BLaER1 (cell line): ENCODE results near the gene KSR2.

Source experiments
- H3K27ac ChIP-seq: shearing (Covaris generic); formaldehyde crosslinking; 2 replicates; pipeline ENCODE4 v1.8.1; 2022
- H3K27me3 ChIP-seq: shearing (Covaris generic); formaldehyde crosslinking; 2 replicates; pipeline ENCODE4 v1.8.1; 2022
- H3K36me3 ChIP-seq: shearing (Covaris generic); formaldehyde crosslinking; 2 replicates; pipeline ENCODE4 v1.8.1; 2022
- H3K4me1 ChIP-seq: shearing (Covaris generic); formaldehyde crosslinking; 2 replicates; pipeline ENCODE4 v1.8.1; 2022
- H3K4me2 ChIP-seq: shearing (Covaris generic); formaldehyde crosslinking; 2 replicates; pipeline ENCODE4 v1.8.1; 2022
- H3K4me3 ChIP-seq: shearing (Covaris generic); formaldehyde crosslinking; 2 replicates; pipeline ENCODE4 v1.8.1; 2022
- H3K9ac ChIP-seq: shearing (Covaris generic); formaldehyde crosslinking; 2 replicates; pipeline ENCODE4 v1.8.1; 2022
- H3K9me3 ChIP-seq: shearing (Covaris generic); formaldehyde crosslinking; 2 replicates; pipeline ENCODE4 v1.8.1; 2022
- H4K20me1 ChIP-seq: shearing (Covaris generic); formaldehyde crosslinking; 2 replicates; pipeline ENCODE4 v1.8.1; 2022
- Cebpa-rat ChIP-seq: shearing (Covaris generic); IDR thresholded peaks from 2 replicates; pipeline ENCODE4 v1.8.1; 2022

The KSR2 gene

DNA sequence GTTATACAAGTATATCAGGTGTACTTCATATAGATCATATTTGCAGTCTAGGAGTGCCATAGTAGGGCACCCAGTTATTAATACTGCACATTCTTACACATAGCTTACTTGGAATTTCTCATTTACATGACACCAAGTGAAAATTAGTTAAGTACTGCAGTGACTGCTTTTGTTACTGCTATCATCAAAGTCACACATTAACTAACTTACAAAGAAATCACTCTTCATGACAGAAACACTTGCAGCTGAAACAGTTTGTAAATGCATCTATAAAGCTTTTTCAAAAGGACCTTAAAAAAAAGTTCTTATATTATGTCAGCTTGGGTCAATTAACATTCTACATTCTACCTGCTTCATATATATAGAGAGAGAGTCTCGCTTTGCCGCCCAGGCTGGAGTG is 29.9 kb upstream of the KSR2 start:
- Histone ChIP-seq H3K4me3 (no peak overlapping the region), H3K9me3 (peaks cover 11% of the 10 kb centered on the region), H3K4me1 (no peaks in the 10 kb centered on the region), H3K9ac (no peak overlapping the region), H3K4me2 (no peak overlapping the region), H4K20me1 (no peaks in the 10 kb centered on the region), H3K36me3 (no peaks in the 10 kb centered on the region), H3K27me3 (no peaks in the 10 kb centered on the region), H3K27ac (no peak overlapping the region)
- no peak for TF ChIP-seq Cebpa-rat

DNA sequence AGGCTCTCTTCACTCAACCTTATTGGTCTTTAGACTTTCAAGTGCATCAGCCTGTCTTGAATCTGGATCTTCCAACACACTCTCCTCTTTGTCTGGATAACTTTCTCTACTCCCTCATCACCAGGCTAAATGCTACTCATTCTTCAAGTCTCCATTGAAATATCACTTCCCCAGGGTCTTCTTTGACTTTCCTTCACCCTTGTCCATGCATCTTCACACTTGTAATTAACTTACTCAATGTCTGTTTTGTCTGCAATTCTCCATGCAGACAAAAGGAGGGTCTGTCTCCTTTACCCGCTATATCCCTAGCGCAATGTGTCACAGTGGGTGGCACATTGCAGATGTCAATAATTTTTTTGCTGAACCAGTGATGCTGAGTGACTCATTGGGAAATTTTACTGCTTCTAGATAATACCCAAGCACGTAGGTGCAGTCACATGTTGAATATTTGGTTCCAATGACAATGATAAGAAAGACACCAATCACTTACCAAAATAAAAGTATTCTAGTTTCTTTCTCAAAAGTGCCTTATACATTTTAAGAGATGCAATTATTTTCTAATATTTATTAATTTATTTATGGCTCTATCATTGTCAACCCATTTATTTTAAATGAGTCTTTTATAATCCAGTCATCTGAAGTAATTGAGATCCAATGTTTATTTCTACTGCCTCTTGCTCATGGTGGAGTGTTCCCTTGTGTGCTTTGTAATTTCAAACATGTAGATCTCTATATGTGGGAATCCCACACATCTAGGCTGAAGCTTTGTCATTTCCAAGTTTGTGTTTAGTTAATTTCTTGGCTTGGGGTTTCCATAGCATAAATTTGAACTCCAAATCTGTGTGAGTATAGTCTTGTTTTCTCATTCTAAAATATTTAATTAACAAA is 26.0 kb upstream of the KSR2 start:
- no peaks in the 10 kb centered on the region for H4K20me1 ChIP-seq
- H3K4me1 ChIP-seq = no peaks in the 10 kb centered on the region
- no peak overlapping the region for H3K4me2 ChIP-seq
- H3K9me3 ChIP-seq = peaks cover 4% of the 10 kb centered on the region
- H3K27me3 ChIP-seq = no peaks in the 10 kb centered on the region
- no peak overlapping the region for H3K9ac ChIP-seq
- H3K36me3 ChIP-seq = no peaks in the 10 kb centered on the region
- no peak overlapping the region for H3K27ac ChIP-seq
- no peak for TF ChIP-seq Cebpa-rat
- no peak overlapping the region for H3K4me3 ChIP-seq

DNA sequence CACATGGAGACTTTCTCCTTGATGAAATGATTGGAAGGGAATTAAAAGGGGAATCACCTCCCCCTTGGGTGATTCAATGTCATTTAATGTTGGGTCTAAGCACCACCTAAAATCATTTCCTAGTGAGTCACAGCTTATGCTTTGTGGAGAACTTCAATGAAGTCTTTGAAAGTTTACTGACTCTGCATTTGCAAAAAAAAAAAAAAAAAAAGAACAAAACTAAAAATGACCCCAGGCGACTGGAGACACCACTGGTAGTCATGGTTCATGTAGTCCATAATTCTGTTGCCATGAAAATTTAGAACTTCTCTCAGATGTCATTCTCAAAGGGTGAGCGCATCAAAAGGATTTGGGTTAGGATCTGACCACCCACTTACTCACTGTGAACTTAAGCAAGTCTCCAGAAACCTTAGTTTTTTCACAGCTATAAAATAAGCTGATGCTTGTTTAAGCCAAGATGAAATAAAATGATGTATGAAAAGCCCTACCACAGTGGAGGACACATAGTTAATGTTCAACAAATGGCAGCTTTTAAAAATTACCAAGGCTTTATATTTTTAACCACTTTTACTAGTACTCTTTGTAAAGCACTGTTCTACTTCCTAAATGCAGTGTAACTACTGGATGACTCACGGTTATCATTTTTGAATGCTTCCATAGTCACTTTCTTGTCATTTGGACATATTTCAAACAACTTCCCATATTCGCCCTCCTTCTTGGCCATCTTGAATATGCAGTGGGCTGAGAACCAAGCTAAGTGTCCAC is 18.1 kb upstream of the KSR2 start:
- no peak overlapping the region for H3K27ac ChIP-seq
- no peak for TF ChIP-seq Cebpa-rat
- H3K9ac ChIP-seq = no peak overlapping the region
- H3K27me3 ChIP-seq = no peaks in the 10 kb centered on the region
- H4K20me1 ChIP-seq = no peaks in the 10 kb centered on the region
- H3K9me3 ChIP-seq = no peaks in the 10 kb centered on the region
- H3K36me3 ChIP-seq = no peaks in the 10 kb centered on the region
- no peak overlapping the region for H3K4me3 ChIP-seq
- peaks cover 29% of the 10 kb centered on the region for H3K4me1 ChIP-seq
- peak overlapping the region; percentile 28 for H3K4me2 ChIP-seq

DNA sequence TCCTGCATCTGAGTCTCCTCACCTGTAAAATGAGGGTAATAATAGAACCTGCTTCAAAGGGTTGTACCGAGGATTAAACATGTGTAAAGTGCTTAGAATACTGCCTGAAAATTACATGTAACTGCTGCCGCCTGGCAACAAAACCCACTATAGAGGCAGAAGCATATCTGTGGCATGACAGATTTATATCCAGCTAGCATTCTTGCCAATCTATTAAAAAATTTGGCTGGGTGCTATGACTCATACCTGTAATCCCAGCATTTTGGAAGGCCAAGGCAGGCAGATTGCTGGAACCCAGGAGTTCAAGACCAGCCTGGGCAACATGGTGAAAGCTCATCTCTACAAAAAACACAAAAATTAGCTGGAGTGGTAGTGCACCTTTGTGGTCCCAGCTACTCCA is 16.4 kb upstream of the KSR2 start:
- TF ChIP-seq Cebpa-rat = no peak
- H3K9me3 ChIP-seq = no peaks in the 10 kb centered on the region

DNA sequence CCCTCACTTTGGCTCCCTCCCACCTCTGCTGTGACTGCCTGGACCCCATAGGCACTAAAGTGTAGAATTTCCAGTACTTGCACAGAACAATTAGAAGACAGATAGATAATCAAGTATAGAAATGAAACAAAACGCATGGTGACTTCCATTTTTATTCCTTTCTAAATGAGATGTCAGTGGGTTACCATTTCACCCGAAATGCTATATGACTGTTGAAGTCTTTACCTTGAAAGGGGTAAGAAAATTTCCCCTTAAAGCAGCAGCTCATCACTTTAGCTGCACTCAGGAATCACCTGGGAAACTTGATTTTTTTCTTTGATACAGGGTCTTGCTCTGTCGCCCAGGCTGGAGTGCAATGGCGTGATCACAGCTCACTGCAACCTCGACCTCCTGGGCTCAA is 12.5 kb upstream of the KSR2 start:
- no peak overlapping the region for H3K27ac ChIP-seq
- TF ChIP-seq Cebpa-rat = no peak
- H3K9me3 ChIP-seq = no peaks in the 10 kb centered on the region
- no peaks in the 10 kb centered on the region for H3K27me3 ChIP-seq
- peaks cover 21% of the 10 kb centered on the region for H3K4me1 ChIP-seq
- no peaks in the 10 kb centered on the region for H3K36me3 ChIP-seq
- H3K4me3 ChIP-seq = no peak overlapping the region
- H3K9ac ChIP-seq = no peak overlapping the region
- no peaks in the 10 kb centered on the region for H4K20me1 ChIP-seq
- H3K4me2 ChIP-seq = no peak overlapping the region

More for the DNA sequence above, 16.4 kb upstream of the KSR2 start:
- Histone ChIP-seq H3K4me2 (no peak overlapping the region), H3K4me3 (no peak overlapping the region), H3K27me3 (no peaks in the 10 kb centered on the region), H3K4me1 (peaks cover 29% of the 10 kb centered on the region), H3K9ac (no peak overlapping the region), H3K27ac (no peak overlapping the region), H4K20me1 (no peaks in the 10 kb centered on the region), H3K36me3 (no peaks in the 10 kb centered on the region)

DNA sequence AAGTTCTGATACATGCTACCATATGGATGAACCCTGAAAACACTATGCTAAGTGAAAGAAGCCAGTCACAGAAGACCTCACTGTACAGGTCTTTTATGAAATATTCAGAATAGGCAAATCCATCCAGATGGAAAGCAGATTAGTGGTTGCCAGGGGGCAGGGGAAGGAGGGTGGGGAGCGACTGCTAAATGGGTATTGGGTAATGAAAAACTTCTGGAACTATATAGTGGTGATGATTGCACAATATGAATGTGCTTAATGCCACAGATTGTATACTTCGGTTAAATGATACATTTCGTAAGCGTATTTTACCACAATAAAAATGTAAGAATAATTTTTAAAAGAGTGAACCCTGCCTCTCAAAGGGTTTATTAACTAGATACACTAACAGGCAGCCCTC is 11.8 kb upstream of the KSR2 start:
- Histone ChIP-seq H3K4me1 (peaks cover 15% of the 10 kb centered on the region), H4K20me1 (no peaks in the 10 kb centered on the region), H3K4me2 (no peak overlapping the region), H3K36me3 (no peaks in the 10 kb centered on the region), H3K9me3 (no peaks in the 10 kb centered on the region), H3K27me3 (no peaks in the 10 kb centered on the region), H3K4me3 (no peak overlapping the region), H3K9ac (no peak overlapping the region), H3K27ac (no peak overlapping the region)
- TF ChIP-seq Cebpa-rat = peak; percentile 24; the same call in 1 of the 2 replicates

DNA sequence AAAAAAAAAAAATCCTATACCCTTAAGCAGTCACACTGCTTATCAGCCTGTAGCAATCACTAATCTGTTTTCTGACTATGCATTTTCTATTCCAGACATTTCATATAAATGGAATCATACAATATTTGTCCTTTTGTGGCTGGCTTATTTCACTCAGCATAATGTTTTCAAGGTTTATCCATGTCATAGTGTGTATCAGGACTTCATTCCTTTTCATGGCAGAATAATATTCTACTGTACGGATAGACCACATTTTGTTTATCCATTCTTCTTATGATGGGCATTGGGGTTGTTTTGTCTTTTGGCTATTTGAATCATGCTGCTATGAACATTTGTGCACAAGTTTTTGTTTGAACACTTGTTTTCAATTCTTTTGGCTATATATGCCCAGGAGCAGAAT is 8.6 kb upstream of the KSR2 start:
- no peak overlapping the region for H3K4me2 ChIP-seq
- H3K36me3 ChIP-seq = no peaks in the 10 kb centered on the region
- H3K9ac ChIP-seq = no peak overlapping the region
- no peaks in the 10 kb centered on the region for H4K20me1 ChIP-seq
- peaks cover 3% of the 10 kb centered on the region; the same call in 1 of the 2 replicates for H3K9me3 ChIP-seq
- no peaks in the 10 kb centered on the region for H3K4me1 ChIP-seq
- TF ChIP-seq Cebpa-rat = no peak
- H3K27me3 ChIP-seq = no peaks in the 10 kb centered on the region
- H3K4me3 ChIP-seq = no peak overlapping the region
- no peak overlapping the region for H3K27ac ChIP-seq

DNA sequence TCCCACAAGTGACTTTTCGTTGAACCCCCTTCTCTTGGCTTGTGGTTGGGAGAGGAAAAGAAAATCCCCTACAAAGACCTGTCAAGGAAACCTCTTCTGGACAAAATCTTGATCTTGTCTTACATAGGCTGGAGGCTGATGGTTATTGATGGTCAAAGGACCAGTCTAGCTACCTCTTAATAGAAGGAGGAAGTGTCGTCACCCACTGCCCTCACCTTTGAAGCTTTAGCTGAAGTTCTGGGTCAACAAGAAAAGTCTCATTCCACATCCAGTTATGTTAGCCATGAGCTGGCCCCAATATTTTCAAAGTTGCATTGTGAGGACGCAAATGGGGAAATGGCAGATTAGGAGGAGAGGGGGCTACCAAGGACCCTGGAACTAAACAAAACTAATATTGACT is 6.2 kb upstream of the KSR2 start:
- Histone ChIP-seq H3K27ac (no peak overlapping the region), H3K4me2 (no peak overlapping the region), H3K27me3 (peaks cover 8% of the 10 kb centered on the region), H3K4me3 (no peak overlapping the region), H3K9ac (no peak overlapping the region), H3K9me3 (peaks cover 27% of the 10 kb centered on the region), H3K4me1 (no peaks in the 10 kb centered on the region), H4K20me1 (no peaks in the 10 kb centered on the region), H3K36me3 (no peaks in the 10 kb centered on the region)
- no peak for TF ChIP-seq Cebpa-rat

DNA sequence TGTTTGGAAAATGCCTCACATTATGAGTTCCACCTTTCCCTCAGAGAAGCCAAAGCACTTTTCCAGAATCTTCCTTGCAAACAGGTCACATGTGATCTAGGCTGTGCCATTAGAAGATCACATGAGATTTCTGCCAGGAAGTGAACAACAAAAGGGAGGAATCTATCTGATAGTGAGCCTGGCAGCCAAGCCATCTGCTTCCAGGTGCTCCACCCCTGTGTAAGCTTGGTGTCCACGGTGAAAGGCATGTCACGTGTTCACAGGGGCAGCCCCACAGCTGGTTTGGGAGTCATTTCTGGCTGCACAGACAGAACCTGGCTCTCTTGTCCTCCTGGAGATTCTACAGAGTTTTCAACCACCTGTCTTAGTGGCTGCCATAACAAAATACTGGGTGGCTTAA is 3.5 kb upstream of the KSR2 start:
- peaks cover 30% of the 10 kb centered on the region for H3K9me3 ChIP-seq
- no peak overlapping the region for H3K9ac ChIP-seq
- H3K27me3 ChIP-seq = peaks cover 35% of the 10 kb centered on the region
- no peak overlapping the region for H3K4me2 ChIP-seq
- H3K4me1 ChIP-seq = no peaks in the 10 kb centered on the region
- H3K27ac ChIP-seq = no peak overlapping the region
- no peak for TF ChIP-seq Cebpa-rat
- peaks cover 8% of the 10 kb centered on the region; the same call in 1 of the 2 replicates for H4K20me1 ChIP-seq
- no peak overlapping the region for H3K4me3 ChIP-seq
- H3K36me3 ChIP-seq = no peaks in the 10 kb centered on the region

DNA sequence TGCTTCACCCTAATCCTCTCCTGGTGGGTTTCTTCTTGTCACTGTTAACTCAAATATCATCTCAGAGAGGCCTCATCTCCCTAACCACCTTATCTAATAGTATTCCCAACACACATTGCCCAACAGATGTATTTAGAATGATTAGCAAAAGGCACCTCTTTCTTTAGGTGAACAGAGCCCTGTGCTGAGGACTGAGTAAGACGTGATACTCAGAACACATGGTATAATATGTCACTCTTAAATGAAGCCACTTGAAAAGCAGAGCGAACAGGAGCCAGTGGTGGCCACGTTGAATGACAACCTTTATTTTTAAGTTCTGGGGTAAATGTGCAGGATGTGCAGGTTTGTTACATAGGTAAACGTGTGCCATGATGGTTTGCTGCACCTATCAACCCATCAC is 1.5 kb upstream of the KSR2 start:
- Histone ChIP-seq H3K4me3 (no peak overlapping the region), H3K4me2 (no peak overlapping the region), H3K36me3 (no peaks in the 10 kb centered on the region), H3K4me1 (no peaks in the 10 kb centered on the region), H3K9ac (no peak overlapping the region), H3K27ac (no peak overlapping the region), H3K9me3 (peaks cover 30% of the 10 kb centered on the region), H3K27me3 (peaks cover 54% of the 10 kb centered on the region), H4K20me1 (peaks cover 8% of the 10 kb centered on the region; the same call in 1 of the 2 replicates)
- TF ChIP-seq Cebpa-rat = no peak
